ENCODE measurements around the gene DLG2.

DNA sequence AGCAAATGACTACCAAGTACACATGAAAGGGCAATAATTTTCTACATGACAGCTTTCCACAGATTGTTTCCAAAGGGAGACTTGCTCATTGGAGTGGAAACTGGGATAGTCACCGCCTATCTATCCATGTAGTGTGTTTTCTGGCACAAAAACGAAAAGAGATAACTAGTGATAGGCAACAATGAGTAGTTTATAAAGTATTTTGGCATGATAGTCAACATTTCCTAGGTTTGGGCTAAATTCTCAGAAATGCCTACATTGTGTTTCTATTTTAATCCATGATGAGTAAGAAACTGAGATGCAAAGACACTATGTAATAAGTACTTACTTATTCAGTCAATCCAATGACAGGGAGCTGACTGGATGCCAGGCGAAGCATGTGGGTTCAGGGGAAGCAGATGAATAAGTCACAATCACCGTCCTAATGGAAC lies 1129.1 kb downstream of the DLG2 start:
- TF ChIP-seq CTCF (IDR thresholded peaks at IDR 0.05) (no peak), ZFX (IDR thresholded peaks at IDR 0.05; ENCODE audit: borderline replicate concordance) (no peak)

All from 22Rv1 (cell line).